NCI-H187 treated with DMSO at 0.1 percent for 48 hours (cell line): ENCODE results near the gene ABTB2.
"Not testable (repeated sequence)": the region's sequence is repeated elsewhere in the genome, so short reads cannot be mapped to it uniquely, and the experiment has no call there.

ENCODE experiments used
- DNase-seq: peaks from one replicate; lab custom pipeline; 2025; lab: John Stamatoyannopoulos, UW

ABTB2 gene

DNA sequence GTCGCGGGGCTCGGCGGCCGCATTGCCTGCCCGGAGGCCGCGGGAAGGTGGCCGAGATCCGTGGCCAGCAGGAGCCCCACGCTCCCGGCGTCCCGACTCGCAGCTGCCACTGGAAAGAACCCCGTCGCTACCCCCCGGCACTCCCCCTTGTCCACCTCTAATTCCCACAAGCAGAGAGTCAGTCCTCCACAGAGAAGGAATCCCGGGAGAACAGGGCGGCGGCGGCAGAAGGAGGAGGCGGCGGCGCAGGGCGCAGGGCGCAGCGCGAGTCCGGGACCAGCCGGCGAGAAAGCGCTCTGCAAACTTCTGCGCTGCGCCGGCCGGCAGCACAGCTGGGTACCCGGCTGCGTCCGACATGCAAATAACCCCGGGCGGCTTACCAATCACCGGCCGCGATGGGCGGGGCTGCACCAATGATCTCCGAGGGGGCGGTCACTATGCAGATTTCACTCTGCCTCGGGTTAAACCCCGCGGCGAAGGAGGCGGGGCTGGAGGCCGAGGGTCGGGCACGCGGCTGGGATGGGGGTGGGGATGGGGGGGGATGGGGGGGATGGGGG lies at the start of gene ABTB2:
Gene ABTB2 (minus strand): TSS at position 310 of the 557 bp plus-strand sequence.
- DNase-seq = peak; percentile 89

DNA sequence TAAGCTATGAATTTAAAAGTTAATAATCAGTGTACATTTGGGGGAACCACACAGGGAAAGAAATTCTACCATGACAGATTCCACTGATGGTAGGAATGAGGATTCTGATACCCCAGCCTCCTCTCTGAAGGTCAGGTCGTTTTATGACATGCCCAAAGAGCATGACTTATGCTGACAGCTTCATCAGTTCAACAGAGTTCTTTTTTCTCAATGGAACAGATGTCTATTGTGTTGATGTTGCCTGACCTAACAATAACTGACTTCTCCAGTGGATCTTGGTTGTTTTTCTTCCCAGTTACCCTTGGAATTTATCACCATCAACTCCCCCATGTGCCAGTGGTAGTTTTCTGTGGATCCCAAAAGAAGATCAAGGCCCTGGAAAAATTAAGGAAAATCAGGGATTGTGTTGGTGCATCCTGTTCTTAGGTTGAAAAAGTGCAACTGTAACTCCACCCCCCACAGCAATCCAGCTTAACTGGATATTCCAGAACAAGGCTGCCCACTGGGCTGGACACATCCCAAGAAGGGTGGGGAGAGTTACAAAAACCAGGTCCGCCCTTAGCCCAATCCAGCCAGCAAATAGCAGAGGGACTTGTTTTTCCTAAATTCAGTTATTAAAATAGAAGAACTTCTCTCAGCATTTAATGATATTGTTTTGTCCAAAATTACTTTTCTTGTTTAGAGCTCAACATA lies 49.5 kb upstream of the ABTB2 start:
- DNase-seq = no peak

DNA sequence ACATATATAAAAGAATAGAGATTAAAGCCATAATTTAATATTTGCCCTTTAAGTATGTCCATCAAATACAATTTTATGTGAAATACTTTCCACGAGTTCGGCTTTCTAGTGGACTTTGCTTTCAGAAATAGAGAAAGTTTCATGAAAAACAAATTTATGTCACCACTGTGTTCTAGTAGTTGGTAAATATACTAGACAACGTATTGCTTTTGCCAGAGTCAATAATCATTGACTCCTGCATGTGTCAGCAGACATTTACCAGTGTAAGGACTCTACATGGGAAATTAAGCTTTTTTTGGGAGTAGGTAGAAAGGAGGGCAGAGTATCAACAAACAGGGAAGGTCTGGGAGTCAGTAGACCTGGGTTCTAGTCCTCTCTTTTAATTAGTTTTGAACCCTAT lies 48.6 kb upstream of the ABTB2 start:
- DNase-seq = no peak

DNA sequence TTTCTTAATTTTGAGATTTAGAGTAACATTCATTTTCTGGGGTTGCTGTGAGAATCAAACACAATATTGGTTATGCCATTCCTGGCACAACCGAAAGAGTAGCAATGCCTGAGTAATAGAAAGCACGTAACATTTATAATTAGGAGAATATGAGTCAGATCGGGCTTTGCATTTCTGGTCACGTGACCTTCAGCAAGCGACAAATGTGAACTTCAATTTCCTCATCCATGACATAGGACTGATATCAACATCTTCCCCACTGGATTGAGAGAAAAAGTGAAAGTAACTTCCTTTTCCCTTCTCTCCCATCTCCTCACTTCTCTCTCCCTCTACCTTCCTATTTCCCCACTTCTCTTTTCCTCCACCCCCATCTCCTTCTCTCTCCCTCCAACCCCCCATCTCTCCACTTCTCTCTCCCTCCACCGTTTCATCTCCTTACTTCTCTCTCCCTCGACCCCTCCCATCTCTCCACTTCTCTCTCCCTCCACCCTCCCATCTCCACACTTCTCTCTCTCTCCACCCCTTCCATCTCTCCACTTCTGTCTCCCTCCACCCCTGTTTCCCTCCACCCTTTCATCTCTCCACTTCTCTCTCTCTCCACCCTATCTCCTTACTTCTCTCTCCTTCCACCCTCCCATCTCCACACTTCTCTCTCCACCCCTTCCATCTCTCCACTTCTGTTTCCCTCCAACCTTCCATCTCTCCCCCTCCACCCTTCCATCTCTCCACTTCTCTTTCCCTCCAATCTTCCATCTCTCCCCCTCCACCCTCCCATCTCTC lies 47.5 kb upstream of the ABTB2 start:
- DNase-seq = no peak

DNA sequence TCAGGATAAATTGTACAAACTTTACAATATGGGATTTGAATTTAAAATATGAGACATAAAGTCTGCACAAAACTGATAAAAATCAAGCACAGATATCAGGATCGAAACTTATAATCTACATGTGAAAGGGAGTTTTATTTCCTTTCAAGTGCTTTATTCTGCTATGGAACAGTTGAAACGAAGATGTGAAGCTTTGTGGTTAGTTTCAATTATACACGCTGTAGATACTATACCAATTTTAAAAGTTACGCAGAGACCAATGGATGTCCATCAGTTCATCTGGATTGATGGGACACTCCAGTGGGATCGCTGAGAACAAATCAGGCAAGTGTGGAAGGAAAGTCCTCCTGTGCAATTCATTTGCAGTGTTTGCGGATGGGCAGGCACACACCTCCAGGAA lies 46.5 kb upstream of the ABTB2 start:
- DNase-seq = no peak

DNA sequence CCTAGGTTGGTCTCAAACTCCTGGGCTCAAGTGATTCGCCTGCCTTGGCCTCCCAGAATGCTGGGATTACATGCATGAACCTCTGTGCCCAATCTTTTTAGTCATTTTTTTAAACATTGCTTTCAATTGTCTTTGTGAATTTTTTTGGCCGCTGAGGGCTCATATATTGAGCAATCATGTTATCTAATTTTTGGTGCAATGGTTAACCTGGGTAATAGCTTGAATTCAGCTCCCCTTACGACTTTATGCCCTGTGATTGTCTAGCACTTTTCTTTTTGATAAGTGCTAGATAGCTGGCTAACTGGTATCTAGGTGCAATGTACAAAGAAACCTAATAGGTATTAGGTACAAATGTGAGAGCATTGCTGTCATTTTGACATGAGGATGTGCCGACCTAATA lies 45.6 kb upstream of the ABTB2 start:
- DNase-seq = no peak

DNA sequence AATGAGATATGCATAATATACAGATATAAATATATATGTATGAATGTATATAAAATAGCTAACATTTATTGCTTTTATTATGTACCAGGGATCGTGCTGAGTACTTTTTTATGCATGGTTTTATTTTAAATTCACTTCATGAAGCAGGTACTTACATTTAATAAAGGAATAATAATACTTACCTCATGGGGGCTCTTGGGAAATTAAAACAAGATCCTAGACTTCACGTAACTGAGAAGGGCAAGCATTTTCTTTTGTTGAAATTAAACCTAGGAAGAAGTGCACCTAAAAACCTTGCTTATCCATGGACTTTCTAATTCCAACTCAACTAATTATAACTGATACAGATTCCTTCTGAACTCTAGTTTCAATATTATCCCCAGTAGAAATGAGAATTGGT lies 40.0 kb upstream of the ABTB2 start:
- no peak for DNase-seq

DNA sequence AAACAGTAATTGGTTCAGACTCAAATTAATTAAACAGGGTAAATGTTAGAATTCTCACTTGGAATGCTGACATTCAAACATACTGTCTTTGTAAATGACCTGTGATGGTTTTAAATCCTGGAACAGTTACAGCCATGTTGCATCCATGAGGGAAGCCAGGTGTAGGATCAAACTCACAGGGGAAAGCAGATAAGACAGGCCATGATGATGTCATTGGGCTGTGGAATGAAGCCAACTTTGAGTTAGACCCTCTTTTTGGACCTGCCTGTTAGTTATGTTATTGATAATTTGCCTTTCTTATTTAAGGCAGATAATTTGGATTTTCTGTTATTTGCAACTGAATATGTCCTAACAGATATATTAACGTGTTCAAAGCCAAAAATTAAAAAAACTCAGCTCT lies 39.3 kb upstream of the ABTB2 start:
- no peak for DNase-seq

DNA sequence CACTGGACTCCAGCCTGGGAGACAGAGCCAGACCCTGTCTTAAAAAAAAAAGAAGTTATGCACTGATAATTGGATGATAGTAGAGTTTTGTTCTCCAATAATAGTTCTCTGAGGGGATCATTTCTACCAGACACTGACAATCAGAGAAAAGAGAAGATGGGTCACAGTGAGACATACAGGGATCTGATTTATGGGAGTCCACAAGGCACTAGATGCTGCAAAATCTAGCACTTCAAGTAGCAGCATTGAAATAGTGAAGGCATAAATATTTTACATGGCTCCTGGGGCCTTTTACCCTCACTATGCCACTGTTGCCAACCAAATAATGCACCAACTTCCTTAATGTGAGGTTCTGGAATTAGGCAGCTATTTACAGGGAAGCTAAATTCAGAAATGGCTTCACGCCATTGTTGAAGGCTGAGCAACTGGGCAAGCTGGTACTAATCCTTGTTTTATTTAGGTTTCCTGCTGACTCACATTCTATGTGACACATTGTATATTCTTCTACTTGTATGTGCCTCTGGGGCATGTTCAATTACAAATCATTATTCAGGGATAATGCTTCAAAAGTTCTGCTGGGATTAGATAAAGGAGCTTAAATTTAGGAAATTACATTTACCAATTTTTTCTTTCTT lies 38.2 kb upstream of the ABTB2 start:
- no peak for DNase-seq

DNA sequence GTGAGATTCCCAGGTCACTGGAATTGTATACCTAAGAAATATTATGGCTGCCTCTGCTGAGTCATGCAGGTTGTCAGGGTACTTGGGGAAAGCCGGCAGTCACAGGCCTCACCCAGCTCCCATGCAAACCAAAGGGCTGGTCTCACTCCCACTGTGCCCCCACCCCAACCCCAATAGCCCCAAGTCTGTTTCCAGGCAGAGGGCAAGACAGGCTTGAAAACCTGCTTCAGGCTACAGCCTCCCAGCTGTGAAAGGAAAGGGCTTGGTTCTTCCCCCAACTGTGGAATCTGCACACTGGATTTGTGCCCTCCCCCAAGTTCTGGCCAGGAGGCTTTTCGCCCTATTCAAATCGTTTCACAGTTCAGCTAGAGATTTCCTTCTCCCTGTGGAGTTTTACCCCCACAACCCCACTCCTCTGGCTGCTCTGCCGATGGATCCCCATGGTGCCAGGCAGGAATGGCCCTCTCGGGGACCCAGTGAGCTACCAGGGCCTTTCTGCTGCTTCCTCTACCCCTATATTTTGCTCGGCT lies 37.0 kb upstream of the ABTB2 start:
- no peak for DNase-seq

DNA sequence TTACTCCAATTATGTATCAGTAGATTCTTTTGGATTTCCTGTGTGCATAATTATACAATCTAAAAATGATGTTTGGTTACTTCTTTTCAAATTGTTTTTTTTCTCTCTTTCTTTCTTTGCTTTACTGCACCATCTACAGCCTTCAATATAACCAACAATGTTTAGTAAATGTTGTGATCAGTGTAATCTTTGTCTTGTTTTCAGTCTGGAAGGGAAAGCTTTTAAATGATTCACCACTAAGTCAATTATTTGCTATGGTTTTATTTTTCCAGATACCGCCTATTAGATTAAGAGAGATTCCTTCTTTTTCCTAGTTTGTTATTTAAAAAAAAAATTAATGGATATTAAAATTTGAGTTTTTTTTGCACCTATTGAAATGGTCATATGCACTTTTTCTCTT lies 29.8 kb upstream of the ABTB2 start:
- DNase-seq = no peak

DNA sequence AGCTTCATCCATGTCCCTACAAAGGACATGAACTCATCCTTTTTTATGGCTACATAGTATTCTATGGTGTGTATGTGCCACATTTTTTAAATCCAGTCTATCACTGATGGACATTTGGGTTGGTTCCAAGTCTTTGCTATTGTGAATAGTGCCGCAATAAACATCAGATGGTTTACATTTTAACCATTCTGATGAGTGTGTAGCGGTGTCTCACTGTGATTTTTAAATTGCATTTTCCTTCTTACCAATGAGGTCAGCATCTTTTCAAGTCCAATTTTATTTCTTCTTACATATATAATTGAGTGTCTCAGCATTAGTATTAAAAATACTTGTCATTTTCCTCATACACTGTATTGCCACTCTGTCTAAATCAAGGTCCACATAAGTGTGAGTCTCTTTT lies 28.5 kb upstream of the ABTB2 start:
- DNase-seq = not testable (repeated sequence)

DNA sequence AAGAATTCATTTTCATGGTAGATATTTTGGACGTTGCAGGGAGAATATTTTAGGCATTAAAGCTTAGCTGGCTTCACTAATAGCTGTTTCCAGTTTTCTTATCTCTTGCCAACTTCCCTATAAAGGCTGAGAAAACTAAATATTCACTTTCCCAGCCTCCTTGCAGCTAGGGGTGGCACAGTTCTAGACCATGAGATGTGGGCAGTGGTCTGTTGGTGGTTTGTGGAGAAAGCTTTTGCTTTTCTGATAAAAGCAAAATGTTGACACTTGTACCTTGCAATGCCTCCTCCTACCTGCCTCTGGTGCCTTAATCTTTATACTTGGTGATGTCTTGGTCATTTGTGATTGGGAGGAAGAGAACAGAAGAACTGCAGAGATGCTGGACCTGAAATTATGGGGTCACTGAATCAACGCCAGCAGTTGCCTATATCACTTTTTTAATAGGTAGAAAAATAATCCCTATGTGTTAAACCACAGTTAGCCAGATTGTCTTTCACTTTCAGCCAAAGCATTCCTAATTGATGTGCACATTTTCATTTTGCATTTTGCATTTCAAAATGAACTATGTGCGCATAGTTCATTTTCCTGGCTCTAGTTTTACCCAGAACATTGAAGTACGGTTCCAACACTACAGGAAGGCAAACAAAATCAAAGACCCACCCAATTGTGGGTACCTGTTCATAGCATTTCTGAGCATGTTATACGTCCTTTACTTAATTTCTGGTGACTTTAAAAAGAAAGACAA lies 24.9 kb upstream of the ABTB2 start:
- no peak for DNase-seq

DNA sequence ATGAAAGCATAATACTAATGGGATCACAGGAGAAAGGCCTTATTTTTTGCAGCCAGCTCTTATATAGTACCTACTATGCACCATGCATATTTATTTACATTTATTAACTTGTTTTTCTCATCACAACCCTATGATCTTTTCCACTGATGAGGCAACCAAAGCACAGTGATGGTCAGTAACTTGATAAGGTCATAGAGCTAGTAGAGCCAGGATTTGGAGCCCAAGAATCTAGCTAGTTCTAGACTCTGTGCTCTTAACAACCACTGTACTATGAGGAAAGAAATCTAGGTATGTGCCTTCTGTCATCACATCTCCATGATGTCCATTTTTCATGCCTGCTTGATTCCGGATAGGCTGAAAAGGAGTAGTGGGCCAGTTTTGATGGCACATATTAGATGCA lies 24.0 kb upstream of the ABTB2 start:
- no peak for DNase-seq

DNA sequence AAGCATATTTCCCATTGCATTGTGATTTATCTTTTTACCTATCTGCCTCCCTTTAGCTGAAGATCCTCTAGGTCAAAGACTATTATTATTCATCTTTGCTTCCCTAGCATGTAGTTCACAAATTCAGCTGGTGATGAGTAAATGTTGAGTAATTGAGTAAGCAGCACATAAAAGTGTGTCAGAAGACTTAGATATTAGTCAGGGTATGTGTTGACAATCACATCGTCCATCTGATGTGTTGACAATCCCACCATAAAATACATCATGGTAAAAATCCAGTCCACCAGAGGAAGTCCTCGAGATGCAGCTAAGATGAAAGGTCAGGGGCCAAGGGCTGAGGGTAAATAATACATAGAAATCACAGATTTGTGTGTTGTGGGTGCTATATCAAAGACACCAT lies 22.9 kb upstream of the ABTB2 start:
- no peak for DNase-seq

DNA sequence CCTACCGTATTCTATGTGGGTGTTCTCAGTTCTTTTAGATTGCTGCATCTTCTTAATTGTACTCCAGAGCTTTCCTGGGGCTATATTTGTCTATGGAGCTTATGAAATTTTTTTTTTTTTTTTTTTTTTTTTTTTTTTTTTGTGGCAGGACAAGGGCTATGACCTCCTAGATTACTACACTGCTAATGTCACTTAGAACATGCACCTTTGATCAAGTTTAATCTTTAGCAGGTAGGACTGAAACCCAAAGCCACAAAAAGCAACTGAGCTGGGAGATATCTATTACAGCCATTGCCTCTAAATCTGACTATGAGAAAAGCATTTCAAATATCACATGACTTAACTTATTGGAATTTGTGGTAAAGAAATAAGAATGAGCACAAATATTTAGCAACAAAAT lies 21.7 kb upstream of the ABTB2 start:
- no peak for DNase-seq

DNA sequence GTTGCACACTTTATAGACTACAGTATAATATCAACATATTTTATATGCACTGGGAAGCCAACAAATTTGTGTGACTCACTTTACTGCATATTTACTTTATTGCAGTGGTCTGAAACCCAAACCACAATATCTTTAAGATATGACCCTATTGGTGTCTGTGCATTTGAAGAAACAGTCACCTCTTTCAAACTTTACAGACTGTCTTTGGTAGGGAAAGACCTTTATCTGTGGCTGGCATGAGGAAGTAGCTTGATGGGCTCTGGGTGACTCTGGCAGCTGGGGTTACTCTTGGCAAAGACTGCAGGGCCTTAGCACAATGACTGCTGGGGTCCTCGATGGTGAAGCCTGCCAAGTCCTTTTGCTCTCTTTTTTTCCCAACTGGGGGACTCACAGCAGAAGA lies 21.3 kb upstream of the ABTB2 start:
- DNase-seq = no peak

DNA sequence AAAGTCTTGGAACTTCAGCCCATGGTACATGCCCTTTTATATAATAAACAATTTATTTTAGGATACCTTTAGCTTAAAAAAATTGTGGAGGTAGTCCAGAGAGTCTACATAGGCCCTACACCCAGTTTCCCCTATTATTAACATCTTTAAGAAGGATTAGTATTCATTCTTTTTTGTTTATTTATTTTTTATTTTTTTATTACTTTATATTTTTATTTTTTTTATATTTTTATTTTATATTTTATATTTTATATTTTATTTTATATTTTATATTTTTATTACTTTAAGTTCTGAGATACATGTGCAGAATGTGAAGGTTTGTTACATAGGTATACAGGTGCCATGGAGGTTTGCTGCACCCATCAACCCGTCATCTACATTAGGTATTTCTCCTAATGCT lies 15.9 kb upstream of the ABTB2 start:
- DNase-seq = no peak

DNA sequence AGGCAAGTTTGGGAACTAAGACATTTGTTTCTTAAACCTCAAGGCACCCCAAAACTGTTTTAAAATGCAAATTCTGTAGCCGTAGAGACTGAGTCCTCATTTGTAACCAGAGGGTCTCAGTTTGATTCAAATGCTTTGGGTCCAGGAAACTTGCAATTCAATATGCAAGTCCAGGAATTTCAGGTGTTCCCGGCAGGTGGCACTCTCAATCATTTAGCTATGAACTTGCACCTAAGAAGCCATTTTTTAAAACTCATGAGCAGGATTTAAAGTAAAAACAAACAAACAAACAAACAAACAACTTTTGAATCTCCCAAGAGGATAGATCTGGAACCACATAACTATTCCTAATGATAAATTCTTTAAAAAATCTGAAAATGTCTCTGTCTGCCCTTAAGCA lies 8.7 kb upstream of the ABTB2 start:
- DNase-seq = no peak

DNA sequence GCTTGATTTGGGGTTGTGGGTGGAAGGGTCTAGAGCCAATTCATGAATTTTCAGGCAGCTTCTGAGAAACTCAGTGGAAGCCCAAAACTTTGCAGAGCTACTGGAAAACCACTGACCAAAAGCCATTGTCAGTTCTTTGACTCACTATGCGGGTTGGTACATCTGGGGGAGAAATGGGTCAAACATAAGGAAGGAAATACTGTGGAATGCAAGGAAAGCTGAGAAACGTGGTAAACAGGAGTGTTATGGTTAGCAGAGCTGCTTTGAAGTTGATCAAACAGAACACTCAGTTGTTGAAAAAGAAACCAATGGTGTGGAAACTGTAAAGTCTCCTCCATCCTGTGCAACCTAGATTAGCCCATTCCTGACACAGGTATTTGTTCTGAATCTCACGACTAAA lies 6.3 kb upstream of the ABTB2 start:
- DNase-seq = no peak

DNA sequence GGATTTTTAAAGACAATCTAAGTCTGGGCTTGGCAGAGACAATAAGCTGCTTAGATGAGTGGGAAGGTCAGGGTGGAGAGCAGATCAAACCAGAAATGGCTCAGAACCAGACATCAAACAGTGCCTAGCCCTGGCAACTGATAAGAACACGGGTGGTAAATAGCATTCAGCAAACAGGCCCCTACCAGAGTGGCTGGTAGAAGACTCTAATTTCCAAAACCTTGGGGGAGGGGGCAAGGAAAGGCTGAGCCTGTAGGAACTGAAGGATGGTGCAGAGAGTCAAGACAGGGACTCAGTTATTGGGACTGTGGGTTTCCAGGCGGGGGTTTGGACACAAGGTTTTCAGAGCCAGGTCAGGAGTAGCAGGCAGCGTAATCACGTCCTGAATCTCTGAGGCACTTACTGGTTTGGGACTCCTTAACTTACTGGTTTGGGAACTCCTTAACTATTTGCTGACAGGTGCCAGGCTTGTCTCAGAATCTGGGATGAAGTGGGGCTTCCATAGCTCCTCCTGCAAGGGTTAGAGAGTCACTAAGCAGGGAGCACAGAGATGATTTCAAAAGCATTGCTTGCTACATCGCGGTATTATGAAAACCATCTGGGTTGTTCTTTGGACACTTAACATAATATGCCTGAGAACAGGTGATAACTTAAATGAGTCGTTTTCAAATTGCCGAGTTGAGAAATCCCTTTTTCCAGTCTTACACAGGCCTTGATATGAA lies 5.7 kb upstream of the ABTB2 start:
- DNase-seq = no peak
